Measurements from ENCODE around the gene PEAK1. TPM values are rescaled to one million over a fixed set of nuclear protein-coding genes. Genes with fewer than 3 reads are reported as not detected.

PEAK1 gene
- total and polyA plus RNA-seq, 9 of the 15 experiments (the other 6 are each of a cell fraction or from before 2014, with no cell fraction given): 0.99 to 22.4 (median 10.8) TPM

DNA sequence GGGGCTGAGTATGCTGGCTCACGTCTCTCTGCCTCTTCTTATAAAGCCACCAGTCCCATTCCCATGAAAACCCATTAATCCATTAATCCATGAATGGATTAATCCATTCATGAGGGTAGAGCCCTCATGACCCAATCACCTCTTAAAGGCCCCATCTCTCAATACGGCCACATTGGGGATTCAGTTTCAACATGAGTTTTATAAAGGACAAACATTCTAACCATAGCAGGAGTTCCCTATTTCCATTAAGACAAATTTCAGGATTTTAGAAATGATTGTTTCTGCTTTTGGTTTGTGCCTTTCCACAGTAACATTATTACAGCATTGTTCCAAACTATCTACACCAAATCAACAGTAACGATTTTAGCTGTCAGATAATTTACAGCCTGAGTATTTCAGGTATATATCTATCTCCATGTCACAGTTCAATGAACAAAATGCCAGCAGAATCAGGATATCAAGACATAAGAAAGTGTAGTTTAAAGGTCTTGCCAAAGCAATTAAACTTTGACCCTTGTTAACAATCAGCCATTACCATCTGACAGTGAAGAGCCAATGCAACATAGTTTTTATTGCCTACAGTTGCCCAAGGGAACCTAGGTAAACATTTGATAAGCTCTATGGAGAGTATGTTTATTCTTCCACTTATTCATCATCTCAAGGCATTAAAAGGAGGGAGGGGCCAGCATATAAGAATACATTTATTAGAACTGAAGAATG is 352.8 kb downstream of the PEAK1 start (continued):
- TF ChIP-seq, protein P1, sequence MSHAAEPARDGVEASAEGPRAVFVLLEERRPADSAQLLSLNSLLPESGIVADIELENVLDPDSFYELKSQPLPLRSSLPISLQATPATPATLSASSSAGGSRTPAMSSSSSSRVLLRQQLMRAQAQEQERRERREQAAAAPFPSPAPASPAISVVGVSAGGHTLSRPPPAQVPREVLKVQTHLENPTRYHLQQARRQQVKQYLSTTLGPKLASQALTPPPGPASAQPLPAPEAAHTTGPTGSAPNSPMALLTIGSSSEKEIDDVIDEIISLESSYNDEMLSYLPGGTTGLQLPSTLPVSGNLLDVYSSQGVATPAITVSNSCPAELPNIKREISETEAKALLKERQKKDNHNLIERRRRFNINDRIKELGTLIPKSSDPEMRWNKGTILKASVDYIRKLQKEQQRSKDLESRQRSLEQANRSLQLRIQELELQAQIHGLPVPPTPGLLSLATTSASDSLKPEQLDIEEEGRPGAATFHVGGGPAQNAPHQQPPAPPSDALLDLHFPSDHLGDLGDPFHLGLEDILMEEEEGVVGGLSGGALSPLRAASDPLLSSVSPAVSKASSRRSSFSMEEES (CRISPR knock-in tag; IDR thresholded peaks at IDR 0.05): no peak
- TF ChIP-seq ZNF212 (CRISPR knock-in tag; IDR thresholded peaks at IDR 0.05): no peak
- no peak for TF ChIP-seq PURB (CRISPR knock-in tag; IDR thresholded peaks at IDR 0.05; ENCODE audit: low read depth)
- TF ChIP-seq ZNF217 (CRISPR knock-in tag; IDR thresholded peaks at IDR 0.05): no peak
- TF ChIP-seq, protein P2, sequence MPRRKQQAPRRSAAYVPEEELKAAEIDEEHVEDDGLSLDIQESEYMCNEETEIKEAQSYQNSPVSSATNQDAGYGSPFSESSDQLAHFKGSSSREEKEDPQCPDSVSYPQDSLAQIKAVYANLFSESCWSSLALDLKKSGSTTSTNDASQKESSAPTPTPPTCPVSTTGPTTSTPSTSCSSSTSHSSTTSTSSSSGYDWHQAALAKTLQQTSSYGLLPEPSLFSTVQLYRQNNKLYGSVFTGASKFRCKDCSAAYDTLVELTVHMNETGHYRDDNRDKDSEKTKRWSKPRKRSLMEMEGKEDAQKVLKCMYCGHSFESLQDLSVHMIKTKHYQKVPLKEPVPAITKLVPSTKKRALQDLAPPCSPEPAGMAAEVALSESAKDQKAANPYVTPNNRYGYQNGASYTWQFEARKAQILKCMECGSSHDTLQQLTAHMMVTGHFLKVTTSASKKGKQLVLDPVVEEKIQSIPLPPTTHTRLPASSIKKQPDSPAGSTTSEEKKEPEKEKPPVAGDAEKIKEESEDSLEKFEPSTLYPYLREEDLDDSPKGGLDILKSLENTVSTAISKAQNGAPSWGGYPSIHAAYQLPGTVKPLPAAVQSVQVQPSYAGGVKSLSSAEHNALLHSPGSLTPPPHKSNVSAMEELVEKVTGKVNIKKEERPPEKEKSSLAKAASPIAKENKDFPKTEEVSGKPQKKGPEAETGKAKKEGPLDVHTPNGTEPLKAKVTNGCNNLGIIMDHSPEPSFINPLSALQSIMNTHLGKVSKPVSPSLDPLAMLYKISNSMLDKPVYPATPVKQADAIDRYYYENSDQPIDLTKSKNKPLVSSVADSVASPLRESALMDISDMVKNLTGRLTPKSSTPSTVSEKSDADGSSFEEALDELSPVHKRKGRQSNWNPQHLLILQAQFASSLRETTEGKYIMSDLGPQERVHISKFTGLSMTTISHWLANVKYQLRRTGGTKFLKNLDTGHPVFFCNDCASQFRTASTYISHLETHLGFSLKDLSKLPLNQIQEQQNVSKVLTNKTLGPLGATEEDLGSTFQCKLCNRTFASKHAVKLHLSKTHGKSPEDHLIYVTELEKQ (CRISPR knock-in tag; IDR thresholded peaks at IDR 0.05): no peak
- no peak for TF ChIP-seq HDAC6 (IDR thresholded peaks at IDR 0.05; ENCODE audit: low read depth, low read length)
- no peak for TF ChIP-seq ZNF589 (CRISPR knock-in tag; IDR thresholded peaks at IDR 0.05; ENCODE audit: low read depth)
- no peak for TF ChIP-seq CSDE1 (IDR thresholded peaks at IDR 0.05)
- TF ChIP-seq, protein P3, sequence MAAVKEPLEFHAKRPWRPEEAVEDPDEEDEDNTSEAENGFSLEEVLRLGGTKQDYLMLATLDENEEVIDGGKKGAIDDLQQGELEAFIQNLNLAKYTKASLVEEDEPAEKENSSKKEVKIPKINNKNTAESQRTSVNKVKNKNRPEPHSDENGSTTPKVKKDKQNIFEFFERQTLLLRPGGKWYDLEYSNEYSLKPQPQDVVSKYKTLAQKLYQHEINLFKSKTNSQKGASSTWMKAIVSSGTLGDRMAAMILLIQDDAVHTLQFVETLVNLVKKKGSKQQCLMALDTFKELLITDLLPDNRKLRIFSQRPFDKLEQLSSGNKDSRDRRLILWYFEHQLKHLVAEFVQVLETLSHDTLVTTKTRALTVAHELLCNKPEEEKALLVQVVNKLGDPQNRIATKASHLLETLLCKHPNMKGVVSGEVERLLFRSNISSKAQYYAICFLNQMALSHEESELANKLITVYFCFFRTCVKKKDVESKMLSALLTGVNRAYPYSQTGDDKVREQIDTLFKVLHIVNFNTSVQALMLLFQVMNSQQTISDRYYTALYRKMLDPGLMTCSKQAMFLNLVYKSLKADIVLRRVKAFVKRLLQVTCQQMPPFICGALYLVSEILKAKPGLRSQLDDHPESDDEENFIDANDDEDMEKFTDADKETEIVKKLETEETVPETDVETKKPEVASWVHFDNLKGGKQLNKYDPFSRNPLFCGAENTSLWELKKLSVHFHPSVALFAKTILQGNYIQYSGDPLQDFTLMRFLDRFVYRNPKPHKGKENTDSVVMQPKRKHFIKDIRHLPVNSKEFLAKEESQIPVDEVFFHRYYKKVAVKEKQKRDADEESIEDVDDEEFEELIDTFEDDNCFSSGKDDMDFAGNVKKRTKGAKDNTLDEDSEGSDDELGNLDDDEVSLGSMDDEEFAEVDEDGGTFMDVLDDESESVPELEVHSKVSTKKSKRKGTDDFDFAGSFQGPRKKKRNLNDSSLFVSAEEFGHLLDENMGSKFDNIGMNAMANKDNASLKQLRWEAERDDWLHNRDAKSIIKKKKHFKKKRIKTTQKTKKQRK (IDR thresholded peaks at IDR 0.05; ENCODE audit: borderline replicate concordance, low read depth, low read length): no peak
- TF ChIP-seq, protein P4, sequence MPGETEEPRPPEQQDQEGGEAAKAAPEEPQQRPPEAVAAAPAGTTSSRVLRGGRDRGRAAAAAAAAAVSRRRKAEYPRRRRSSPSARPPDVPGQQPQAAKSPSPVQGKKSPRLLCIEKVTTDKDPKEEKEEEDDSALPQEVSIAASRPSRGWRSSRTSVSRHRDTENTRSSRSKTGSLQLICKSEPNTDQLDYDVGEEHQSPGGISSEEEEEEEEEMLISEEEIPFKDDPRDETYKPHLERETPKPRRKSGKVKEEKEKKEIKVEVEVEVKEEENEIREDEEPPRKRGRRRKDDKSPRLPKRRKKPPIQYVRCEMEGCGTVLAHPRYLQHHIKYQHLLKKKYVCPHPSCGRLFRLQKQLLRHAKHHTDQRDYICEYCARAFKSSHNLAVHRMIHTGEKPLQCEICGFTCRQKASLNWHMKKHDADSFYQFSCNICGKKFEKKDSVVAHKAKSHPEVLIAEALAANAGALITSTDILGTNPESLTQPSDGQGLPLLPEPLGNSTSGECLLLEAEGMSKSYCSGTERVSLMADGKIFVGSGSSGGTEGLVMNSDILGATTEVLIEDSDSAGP (CRISPR knock-in tag; IDR thresholded peaks at IDR 0.05): no peak
- TF ChIP-seq CBFA2T2 (conservative IDR thresholded peaks at IDR 0.05): peak; percentile 54
- TF ChIP-seq TAF9B (IDR thresholded peaks at IDR 0.05; ENCODE audit: partially characterized antibody): no peak
- TF ChIP-seq ZNF778 (CRISPR knock-in tag; IDR thresholded peaks at IDR 0.05): no peak

Measured in K562 (cell line).